ENCODE results near the gene TMC4.

TMC4 gene

GRCh38 chr19:54149021-54149812 is 23.7 kb downstream of the TMC4 start:
- ChIA-PET CTCF (interaction anchor here (1.3 to 3.0 kb wide), 2 partner anchors 12 to 19 kb away, joined by 3 to 9 read pairs; no protein-coding TSS in a partner anchor), POLR2A (interaction anchor here (0.6 to 1.3 kb wide), 2 partner anchors 9 to 12 kb away, joined by 5 to 6 read pairs; no protein-coding TSS in a partner anchor)
- DNase-seq (ENCODE audit: extremely low spot score), result no peak
- no peak for TF ChIP-seq CTCF (IDR thresholded peaks at IDR 0.05; ENCODE audit: control extremely low read depth, extremely low read depth, low read depth, missing control alignments)

GRCh38 chr19:54148158-54148557 is 24.8 kb downstream of the TMC4 start:
- CTCF ChIA-PET, result no interaction called here
- no peak for DNase-seq (ENCODE audit: extremely low spot score)
- POLR2A ChIA-PET, result interaction anchor here (1.3 kb wide), 1 partner anchor 11 kb away, joined by 5 read pairs; no protein-coding TSS in a partner anchor
- TF ChIP-seq CTCF (IDR thresholded peaks at IDR 0.05; ENCODE audit: control extremely low read depth, extremely low read depth, low read depth, missing control alignments), result no peak

DNA sequence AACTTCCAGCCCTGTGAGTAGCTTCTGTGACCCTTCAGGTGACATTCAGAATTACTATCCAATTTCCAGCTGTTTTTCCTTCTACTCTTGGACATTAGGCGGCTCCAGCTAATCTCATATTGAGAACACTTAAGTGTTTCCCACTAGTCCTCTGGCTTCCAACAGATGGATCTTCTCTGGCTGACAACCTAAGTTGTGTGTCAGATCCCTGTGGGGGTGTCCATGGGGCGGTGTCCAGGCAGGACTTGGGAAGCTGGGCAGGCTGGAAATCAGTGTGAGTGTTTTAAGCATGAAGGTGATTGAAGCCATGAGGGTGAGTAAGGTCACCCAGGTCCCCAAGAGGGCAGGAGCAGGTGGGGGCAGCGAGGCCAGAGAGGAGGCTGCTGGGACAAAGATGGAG is 25.3 kb downstream of the TMC4 start:
- no peak for DNase-seq (ENCODE audit: extremely low spot score)
- TF ChIP-seq CTCF (IDR thresholded peaks at IDR 0.05; ENCODE audit: control extremely low read depth, extremely low read depth, low read depth, missing control alignments), result no peak
- ChIA-PET CTCF (no interaction called here), POLR2A (interaction anchor here (1.3 kb wide), 1 partner anchor 11 kb away, joined by 5 read pairs; no protein-coding TSS in a partner anchor)

GRCh38 chr19:54145541-54146158 is 27.3 kb downstream of the TMC4 start:
- no peak for TF ChIP-seq CTCF (IDR thresholded peaks at IDR 0.05; ENCODE audit: control extremely low read depth, extremely low read depth, low read depth, missing control alignments)
- no peak for DNase-seq (ENCODE audit: extremely low spot score)
- ChIA-PET CTCF (no interaction called here), POLR2A (no interaction called here)

- CTCF ChIA-PET, result no interaction called here
- no peak for TF ChIP-seq CTCF (IDR thresholded peaks at IDR 0.05; ENCODE audit: control extremely low read depth, extremely low read depth, low read depth, missing control alignments)
- POLR2A ChIA-PET, result no interaction called here
- DNase-seq (ENCODE audit: extremely low spot score), result no peak
These were observed 30.7 kb downstream of the TMC4 start for GRCh38 chr19:54142166-54142780.

- POLR2A ChIA-PET, result no interaction called here
- CTCF ChIA-PET, result no interaction called here
- TF ChIP-seq CTCF (IDR thresholded peaks at IDR 0.05; ENCODE audit: control extremely low read depth, extremely low read depth, low read depth, missing control alignments), result no peak
- no peak for DNase-seq (ENCODE audit: extremely low spot score)
These were observed 31.6 kb downstream of the TMC4 start for GRCh38 chr19:54141356-54141755.
